Bronchial epithelial cell (primary cell): ENCODE results near the gene ACER1. TPM values are rescaled to one million over a fixed set of nuclear protein-coding genes. Genes with fewer than 3 reads are reported as not detected.

ENCODE experiments used
- DNase-seq: peaks from one replicate; pipeline ENCODE4 v3.0.0-alpha.2; 2010; ENCODE audit warnings: low read depth
- FAIRE-seq: peaks from 2 replicates; lab custom pipeline; 2011; peaks lifted over from hg19 to GRCh38; lab: Jason Lieb, UNC
- H3K27me3 ChIP-seq: 2 replicates; pipeline ENCODE4 v1.5.1; 2011; ENCODE audit warnings: low read length; ENCODE audit not compliant: control insufficient read depth, insufficient read depth
- H3K36me3 ChIP-seq: 2 replicates; pipeline ENCODE4 v1.5.1; 2011; ENCODE audit warnings: low read length; ENCODE audit not compliant: control insufficient read depth, insufficient read depth
- H3K4me3 ChIP-seq: 2 replicates; pipeline ENCODE4 v1.5.1; 2011; ENCODE audit warnings: mild to moderate bottlenecking, low read depth, low read length, control low read depth
- total RNA-seq: library from RNA; depleted of rRNA; stranded (reverse); fragments of >200 nt; gene quantifications from 2 replicates; pipeline ENCODE4 v1.2.1, GENCODE V29; 2014
- TF ChIP-seq, protein P1 (sequence below): IDR thresholded peaks from 2 replicates; pipeline ENCODE4 v1.5.1; 2011; ENCODE audit warnings: mild to moderate bottlenecking, moderate library complexity, low read length, control low read depth, inconsistent platforms; ENCODE audit not compliant: insufficient read depth, severe bottlenecking

ACER1 gene
- total RNA-seq, 1 donor from 2014 or later, result not detected

DNA sequence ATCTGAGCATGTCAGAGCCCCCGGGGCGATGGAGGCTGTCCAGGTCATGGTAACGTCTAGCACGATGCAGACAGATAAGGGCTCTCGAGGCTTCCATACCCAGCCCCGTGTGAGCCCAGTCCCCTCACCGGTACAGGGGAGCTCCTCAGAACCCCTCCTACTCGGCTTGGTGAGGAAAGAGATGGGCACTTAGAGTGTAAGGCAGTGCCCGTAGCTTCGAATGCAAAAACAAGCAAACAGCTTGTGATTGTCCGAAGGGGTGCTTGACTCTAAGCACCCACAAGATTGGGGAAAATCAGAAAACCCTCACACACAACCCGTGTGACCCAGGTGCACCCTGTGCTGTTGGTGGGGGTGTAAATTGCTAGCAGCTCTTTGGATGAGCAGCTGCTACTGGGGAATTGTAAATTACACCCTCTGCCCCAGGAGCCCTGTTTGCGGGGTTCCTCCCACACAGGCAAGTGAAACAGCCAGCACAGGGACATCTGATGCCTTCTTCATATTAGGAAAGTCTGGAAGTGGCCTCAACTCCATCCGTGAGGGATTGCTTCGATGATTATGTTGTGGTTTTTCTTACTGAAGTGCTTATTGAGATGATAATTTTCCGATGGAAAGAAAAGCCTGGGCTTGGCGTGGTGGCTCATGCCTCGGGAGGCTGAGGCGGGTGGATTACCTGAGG is 43.2 kb upstream of the ACER1 start:
- no peak overlapping the region for H3K4me3 ChIP-seq
- H3K27me3 ChIP-seq, result no peaks in the 10 kb centered on the region
- FAIRE-seq, result no peak
- TF ChIP-seq, protein P1, sequence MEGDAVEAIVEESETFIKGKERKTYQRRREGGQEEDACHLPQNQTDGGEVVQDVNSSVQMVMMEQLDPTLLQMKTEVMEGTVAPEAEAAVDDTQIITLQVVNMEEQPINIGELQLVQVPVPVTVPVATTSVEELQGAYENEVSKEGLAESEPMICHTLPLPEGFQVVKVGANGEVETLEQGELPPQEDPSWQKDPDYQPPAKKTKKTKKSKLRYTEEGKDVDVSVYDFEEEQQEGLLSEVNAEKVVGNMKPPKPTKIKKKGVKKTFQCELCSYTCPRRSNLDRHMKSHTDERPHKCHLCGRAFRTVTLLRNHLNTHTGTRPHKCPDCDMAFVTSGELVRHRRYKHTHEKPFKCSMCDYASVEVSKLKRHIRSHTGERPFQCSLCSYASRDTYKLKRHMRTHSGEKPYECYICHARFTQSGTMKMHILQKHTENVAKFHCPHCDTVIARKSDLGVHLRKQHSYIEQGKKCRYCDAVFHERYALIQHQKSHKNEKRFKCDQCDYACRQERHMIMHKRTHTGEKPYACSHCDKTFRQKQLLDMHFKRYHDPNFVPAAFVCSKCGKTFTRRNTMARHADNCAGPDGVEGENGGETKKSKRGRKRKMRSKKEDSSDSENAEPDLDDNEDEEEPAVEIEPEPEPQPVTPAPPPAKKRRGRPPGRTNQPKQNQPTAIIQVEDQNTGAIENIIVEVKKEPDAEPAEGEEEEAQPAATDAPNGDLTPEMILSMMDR, result no peak
- no peak for DNase-seq
- H3K36me3 ChIP-seq, result peaks cover 14% of the 10 kb centered on the region

DNA sequence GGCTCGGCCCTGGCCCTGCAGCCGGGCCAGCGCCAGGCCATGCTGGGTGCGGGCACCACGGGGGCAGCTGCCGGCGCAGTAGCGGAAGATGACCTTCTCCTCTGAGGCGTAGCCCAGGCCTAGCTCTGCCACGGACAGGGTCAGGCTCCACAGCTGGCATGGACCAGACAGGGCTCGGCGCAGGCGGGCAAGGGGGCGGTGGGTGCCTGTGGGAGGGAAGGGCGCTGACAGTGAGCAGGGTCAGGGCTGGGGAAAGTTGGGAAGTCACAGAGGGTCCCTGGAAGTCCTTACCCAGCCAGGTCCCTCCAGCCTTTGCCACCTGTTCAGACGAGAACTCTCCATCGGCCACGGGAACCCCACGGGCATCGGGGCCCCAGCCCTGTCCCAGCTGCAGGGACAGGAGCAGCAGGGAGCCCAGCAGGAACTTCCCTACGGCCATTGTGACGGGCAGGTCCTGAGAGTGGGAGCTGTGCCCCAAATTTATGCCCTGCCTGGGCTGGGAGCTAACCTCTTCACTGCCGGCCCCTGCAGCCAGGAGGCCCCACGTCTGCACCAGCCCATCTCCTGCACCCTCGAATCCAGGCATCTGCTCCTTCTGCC is 42.1 kb upstream of the ACER1 start, which contains the start of gene PSPN:
TSS of gene PSPN (minus strand) at position 523 of the 600 bp plus-strand sequence. CDS start at position 439, 84 bp downstream.
- H3K4me3 ChIP-seq, result no peak within 1 kb of the TSS
- H3K27me3 ChIP-seq, result no peaks in the 10 kb centered on the region
- peaks cover 6% of the 10 kb centered on the region for H3K36me3 ChIP-seq
- TF ChIP-seq, protein P1, result no peak
- FAIRE-seq (no peak), DNase-seq (no peak)

DNA sequence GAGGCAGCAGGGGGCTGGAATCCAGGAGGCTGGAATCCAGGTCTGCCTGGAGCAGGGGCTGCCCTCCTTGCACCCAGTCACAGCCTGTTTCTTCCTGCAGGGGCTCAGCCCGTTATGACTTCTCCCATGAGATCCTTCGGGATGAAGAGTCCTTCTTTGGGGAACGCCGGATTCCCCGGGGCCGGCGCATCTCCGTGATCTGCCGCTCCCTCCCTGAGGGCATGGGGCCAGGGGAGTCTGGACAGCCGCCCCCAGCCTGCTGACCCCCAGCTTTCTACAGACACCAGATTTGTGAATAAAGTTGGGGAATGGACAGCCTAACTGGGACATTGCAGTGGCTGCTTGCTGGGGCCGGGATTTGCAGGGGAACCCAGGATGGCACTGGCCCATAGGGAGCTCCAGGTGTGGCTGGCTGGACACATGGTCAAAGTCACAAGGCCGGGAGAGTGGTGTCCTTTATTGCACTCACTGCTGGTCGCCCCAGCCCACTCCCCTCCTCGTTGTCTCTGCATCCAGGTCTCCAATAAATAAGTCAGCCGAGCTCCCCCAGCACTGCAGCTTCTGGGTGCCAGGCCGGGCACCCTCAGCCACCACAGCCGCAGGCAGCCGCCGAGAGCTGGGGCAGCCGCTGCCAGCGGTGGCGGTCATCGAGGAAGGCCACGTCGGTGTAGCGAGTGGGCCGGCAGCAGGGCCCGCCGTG is 41.4 kb upstream of the ACER1 start:
- no peak overlapping the region for H3K4me3 ChIP-seq
- no peak for FAIRE-seq
- DNase-seq, result no peak
- TF ChIP-seq, protein P1, result no peak
- H3K36me3 ChIP-seq, result no peaks in the 10 kb centered on the region
- no peaks in the 10 kb centered on the region for H3K27me3 ChIP-seq

DNA sequence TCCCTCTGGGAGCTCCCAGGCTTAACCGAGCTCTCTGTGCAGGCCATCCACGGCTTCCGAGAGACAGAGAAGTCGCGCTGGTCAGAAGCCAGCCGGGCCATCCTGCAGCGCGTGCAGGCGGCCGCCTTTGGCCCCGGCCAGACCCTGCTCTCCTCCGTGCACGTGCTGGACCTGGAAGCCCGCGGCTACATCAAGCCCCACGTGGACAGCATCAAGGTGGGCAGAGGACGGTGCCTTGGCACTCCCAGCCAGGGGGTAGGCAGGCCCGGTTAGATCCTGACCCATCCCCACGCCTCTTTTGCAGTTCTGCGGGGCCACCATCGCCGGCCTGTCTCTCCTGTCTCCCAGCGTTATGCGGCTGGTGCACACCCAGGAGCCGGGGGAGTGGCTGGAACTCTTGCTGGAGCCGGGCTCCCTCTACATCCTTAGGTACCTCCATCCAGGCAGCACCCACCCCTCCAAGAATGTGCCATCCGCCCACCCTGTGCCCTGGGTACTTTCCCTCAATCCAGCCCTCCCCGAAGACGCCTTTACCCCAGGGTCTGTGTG is 40.8 kb upstream of the ACER1 start:
- Histone ChIP-seq H3K4me3 (no peak overlapping the region), H3K36me3 (no peaks in the 10 kb centered on the region), H3K27me3 (no peaks in the 10 kb centered on the region)
- TF ChIP-seq, protein P1, result no peak
- no peak for FAIRE-seq
- no peak for DNase-seq

DNA sequence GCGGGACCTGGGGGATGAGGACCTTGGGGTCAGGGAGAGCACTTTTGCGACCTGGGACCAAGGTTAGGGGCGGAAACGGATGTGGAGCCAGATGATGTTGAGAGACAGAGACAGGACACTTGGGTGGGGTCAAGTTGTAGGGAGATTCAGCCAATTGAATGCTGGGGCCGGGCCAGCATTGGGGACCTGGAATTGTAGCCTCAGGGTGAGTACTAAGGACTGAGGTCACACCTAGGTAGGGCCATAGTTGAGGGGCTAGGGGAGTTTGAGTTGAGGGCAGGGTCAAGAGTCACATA is 40.3 kb upstream of the ACER1 start:
- Histone ChIP-seq H3K4me3 (peak overlapping the region; percentile 41), H3K36me3 (peaks cover under 1% of the 10 kb centered on the region), H3K27me3 (no peaks in the 10 kb centered on the region)
- no peak for DNase-seq
- no peak for FAIRE-seq
- TF ChIP-seq, protein P1, result no peak
